ENCODE data around the gene ARL6IP1. TPM values are rescaled to one million over a fixed set of nuclear protein-coding genes. Genes with fewer than 3 reads are reported as not detected.

ARL6IP1 gene
- total RNA-seq (2021; fragmentation: NEBNext Ultra II Directional; extraction: Animal tissue kit (Norgen Biotek cat#: 25700)): 100 to 1,000 TPM in 5 of 6 experiments, 10 to 100 TPM in 1; 92.4 to 163 (median 147) TPM
- long read RNA-seq, transcript ARL6IP1-201 (6 exons, 2,409 nt): major isoform, 160 of 191 reads
- long read RNA-seq, partial matches to known transcripts: 12 of 191 reads
- long read RNA-seq, other reads (novel, unspliced or antisense): 16 of 191 reads

GRCh38 chr16:18801145-18801972, at the start of gene ARL6IP1:
ARL6IP1 (minus strand) TSS chr16:18801549; CDS start chr16:18801466, 83 bp downstream.
- peak; percentile 99 for DNase-seq
- H3K9me3 Mint-ChIP-seq: peaks cover 8% of the 10 kb centered on the region
- peaks cover 48% of the 10 kb centered on the region for H3K36me3 Mint-ChIP-seq (ENCODE audit: low read depth)
- TF ChIP-seq CTCF (IDR thresholded peaks at IDR 0.05): peak; percentile 97
- peak within 1 kb of the TSS; percentile 97 for H3K27ac Mint-ChIP-seq
- peaks cover 16% of the 10 kb centered on the region for H3K27me3 Mint-ChIP-seq (ENCODE audit: insufficient read depth)
- H3K4me1 Mint-ChIP-seq (ENCODE audit: low read depth): peaks cover 73% of the 10 kb centered on the region
- peak within 1 kb of the TSS; percentile 97 for H3K4me3 Mint-ChIP-seq

- peaks cover 3% of the 10 kb centered on the region for H3K27me3 Mint-ChIP-seq (ENCODE audit: insufficient read depth)
- H3K27ac Mint-ChIP-seq: no peak overlapping the region
- no peaks in the 10 kb centered on the region for H3K9me3 Mint-ChIP-seq
These were observed 45.1 kb upstream of the ARL6IP1 start for GRCh38 chr16:18846416-18846815.

GRCh38 chr16:18842565-18842964, 41.2 kb upstream of the ARL6IP1 start:
- H3K36me3 Mint-ChIP-seq (ENCODE audit: low read depth): peaks cover 58% of the 10 kb centered on the region
- no peak for DNase-seq
- peaks cover 7% of the 10 kb centered on the region; the same call in 1 of the 2 replicates for H3K4me1 Mint-ChIP-seq (ENCODE audit: low read depth)
- H3K27ac Mint-ChIP-seq: no peak overlapping the region
- H3K9me3 Mint-ChIP-seq: no peaks in the 10 kb centered on the region
- H3K27me3 Mint-ChIP-seq (ENCODE audit: insufficient read depth): peaks cover 3% of the 10 kb centered on the region
- no peak overlapping the region for H3K4me3 Mint-ChIP-seq
- no peak for TF ChIP-seq CTCF (IDR thresholded peaks at IDR 0.05)

More at GRCh38 chr16:18846416-18846815, 45.1 kb upstream of the ARL6IP1 start:
- Mint-ChIP-seq H3K36me3 (ENCODE audit: low read depth) (peaks cover 52% of the 10 kb centered on the region), H3K4me1 (ENCODE audit: low read depth) (peaks cover 7% of the 10 kb centered on the region; the same call in 1 of the 2 replicates), H3K4me3 (no peak overlapping the region)
- no peak for TF ChIP-seq CTCF (IDR thresholded peaks at IDR 0.05)
- DNase-seq: no peak

- Mint-ChIP-seq H3K27ac (no peak overlapping the region), H3K4me3 (no peak overlapping the region), H3K27me3 (ENCODE audit: insufficient read depth) (peaks cover 3% of the 10 kb centered on the region; the same call in 1 of the 2 replicates), H3K4me1 (ENCODE audit: low read depth) (peaks cover 7% of the 10 kb centered on the region; the same call in 1 of the 2 replicates), H3K36me3 (ENCODE audit: low read depth) (peaks cover 52% of the 10 kb centered on the region), H3K9me3 (no peaks in the 10 kb centered on the region)
- TF ChIP-seq CTCF (IDR thresholded peaks at IDR 0.05): no peak
- no peak for DNase-seq
These were observed 40.6 kb upstream of the ARL6IP1 start for GRCh38 chr16:18841833-18842525.

GRCh38 chr16:18839555-18839954, 38.2 kb upstream of the ARL6IP1 start:
- H3K4me1 Mint-ChIP-seq (ENCODE audit: low read depth): no peaks in the 10 kb centered on the region
- H3K27ac Mint-ChIP-seq: no peak overlapping the region
- H3K27me3 Mint-ChIP-seq (ENCODE audit: insufficient read depth): no peaks in the 10 kb centered on the region; the same call in 1 of the 2 replicates
- no peak for TF ChIP-seq CTCF (IDR thresholded peaks at IDR 0.05)
- H3K9me3 Mint-ChIP-seq: no peaks in the 10 kb centered on the region
- peaks cover 49% of the 10 kb centered on the region for H3K36me3 Mint-ChIP-seq (ENCODE audit: low read depth)
- DNase-seq: no peak
- H3K4me3 Mint-ChIP-seq: no peak overlapping the region

Data from HFFc6 (cell line).